Endothelial cell of hepatic sinusoid (primary cell): ENCODE measurements around the gene HOXB2.

Source experiments
- in situ Hi-C: cut with HindIII; loops from 2 replicates; pipeline ENCODE4 v1.10.0; 2017; ENCODE audit warnings: low sequenced_read_pairs

The HOXB2 gene

DNA sequence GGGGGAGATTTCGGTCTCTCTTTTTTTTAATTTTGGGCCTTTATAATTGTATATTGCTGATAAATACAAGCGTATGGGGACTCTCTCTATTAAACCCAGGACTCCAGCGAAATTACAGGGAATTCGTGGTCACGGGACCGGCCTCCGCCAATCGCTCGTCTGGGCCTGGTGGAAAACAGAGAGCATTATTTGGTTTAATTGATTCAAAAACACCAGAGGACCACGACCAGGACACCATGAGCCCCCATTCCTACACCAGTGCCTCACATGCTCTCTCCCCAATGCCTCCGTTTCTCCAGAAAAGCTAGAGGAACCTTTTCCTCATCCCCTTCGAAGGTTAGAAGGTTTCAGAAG is at the start of gene HOXB2:
TSS of gene HOXB2 (minus strand) at position 88 of the 354 bp plus-strand sequence. CDS start 198 bp downstream, outside the sequence.
- in situ Hi-C loops = no loop called here

DNA sequence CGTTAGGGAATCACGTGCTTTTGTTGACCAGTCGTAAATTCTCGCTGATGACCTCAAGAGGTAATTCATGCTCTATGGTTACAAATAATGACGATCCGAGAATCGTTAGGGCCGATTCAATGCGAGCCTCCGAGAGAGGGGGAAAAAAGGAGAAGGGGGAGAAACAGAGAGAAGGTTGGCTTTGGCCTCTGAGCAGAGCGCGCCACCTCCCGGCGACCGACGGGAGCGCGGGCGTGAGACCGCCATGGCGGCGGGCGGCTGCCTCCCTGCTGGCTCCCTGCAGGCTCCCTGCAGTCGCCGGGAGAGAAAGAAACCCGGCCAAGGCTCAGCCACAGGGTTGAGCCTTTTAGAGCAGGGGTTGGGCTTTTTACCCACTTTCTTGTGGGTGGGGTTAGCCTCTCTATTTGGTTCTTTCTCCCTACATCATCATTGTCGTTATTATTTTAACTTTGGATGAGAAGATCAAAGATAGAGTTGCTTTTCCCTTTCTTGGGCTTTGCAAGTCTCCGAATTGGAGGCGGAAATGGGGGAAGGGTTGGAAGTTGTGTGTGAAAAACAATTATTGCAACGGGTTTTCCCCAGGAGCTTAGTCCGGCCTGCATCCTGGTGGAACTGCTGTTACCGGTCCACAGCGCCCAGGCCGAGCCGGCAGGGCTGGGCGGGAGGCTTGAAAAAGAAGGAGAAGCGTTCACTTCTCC is 49.1 kb upstream of the HOXB2 start:
- in situ Hi-C loops = no loop called here

DNA sequence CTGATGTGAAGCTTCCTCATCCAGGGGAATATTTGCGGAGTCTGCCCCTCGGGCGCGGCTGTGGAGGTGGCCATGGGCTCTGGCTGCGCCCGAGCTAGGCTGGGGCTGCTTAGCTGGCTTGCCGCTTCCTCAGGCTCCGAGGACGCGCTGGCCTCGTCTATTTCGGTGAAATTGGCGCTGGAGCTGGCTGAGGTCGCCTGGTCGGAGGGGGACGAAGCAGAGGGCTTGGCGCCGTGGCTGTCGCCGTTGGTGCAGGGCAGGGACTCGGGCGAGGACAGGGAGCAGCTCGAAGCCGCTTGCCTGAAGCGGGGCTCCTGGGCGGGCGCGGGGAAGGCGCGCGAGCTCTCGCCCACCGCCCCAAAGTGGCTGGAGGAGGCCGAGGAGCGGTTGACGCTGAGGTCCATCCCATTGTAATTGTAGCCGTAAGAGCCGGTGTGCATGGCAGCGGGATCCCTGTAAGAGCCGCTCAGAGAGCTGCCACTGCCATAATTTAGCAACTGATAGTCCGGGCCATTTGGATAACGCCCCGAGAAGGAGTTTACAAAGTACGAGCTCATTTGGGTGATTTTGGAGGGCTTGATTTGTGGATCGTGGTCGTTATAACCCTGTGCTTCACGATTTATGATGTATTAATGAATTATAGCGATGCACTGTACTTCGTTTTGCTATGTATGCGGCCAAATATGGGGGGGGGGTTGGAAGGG is 48.4 kb upstream of the HOXB2 start, which contains the start of gene HOXB5:
TSS of gene HOXB5 (minus strand) at position 654 of the 704 bp plus-strand sequence. CDS start at position 557, 97 bp downstream.
- in situ Hi-C loops = no loop called here

DNA sequence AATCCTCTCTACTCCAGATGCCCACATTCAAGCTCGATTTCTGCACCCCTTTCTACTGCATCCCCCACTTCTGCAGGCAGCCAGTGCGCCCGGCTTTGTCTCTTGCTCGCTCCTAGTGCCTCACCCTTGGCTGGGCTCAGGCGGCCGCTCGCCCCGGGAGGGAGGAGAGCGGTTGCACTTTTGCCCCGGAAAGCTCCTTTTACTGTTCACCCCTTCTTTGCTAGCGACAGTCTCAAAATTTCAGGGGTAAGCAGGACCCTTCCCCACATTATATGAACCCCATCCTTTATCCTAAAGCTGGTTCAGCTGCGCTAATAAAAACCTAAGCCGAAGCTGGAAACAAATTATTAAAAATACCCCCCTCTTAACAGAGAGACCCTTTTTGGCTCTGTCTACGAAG is 47.7 kb upstream of the HOXB2 start:
- in situ Hi-C loops = no loop called here

DNA sequence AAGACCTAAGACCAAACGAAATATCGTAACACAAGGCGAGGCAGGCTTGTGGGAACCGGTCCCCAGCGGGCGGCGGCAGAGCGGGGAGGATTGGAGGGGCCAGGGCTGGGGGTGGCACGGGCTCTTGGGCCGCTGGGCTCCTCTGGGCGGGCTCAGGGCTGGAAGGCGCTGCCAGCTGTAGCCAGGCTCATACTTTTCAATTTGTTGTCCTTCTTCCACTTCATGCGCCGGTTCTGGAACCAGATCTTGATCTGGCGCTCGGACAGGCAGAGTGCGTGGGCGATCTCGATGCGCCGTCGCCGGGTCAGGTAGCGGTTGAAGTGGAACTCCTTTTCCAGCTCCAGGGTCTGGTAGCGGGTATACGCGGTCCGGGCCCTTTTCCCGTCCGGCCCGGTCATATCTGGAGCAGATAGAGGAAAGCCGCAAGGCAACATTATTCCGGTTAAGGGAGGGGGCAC is 47.2 kb upstream of the HOXB2 start:
- in situ Hi-C loops = no loop called here

DNA sequence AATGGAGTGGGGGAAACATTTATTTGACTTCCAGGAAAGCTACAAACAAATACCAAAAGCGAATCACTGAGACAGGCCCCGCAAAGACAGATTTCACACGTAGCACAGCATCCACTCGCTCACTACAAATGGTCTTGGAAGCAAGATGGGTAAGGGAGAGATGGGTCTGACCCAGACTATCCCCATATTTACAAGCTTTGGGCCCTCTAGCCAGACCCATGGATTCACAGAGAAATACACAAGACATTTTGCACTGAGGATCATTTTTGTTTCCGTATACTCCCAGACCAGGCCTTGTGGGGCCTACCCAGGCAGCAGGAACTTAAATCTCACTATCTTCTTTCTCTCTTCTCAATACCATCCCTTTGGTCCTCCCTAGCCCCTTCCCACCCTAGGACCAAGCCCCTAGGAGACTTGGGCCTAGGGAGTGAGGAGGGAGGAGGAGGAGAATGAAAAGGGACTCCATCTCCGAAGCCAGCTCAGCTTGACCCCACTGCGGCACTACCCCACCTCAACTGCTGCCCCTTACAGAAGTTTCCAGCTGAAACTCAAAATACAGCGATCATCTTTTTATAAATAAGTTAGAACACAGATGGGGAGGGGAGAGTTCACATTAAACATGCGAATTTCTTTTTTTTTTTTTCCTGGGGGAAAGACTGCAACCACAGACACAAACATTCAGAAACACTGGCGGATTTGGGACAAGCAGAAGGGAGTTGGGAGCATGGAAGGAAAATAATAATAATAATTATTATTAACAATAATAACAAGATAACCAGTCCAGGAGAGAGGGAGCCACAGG is 46.5 kb upstream of the HOXB2 start:
- in situ Hi-C loops = no loop called here

DNA sequence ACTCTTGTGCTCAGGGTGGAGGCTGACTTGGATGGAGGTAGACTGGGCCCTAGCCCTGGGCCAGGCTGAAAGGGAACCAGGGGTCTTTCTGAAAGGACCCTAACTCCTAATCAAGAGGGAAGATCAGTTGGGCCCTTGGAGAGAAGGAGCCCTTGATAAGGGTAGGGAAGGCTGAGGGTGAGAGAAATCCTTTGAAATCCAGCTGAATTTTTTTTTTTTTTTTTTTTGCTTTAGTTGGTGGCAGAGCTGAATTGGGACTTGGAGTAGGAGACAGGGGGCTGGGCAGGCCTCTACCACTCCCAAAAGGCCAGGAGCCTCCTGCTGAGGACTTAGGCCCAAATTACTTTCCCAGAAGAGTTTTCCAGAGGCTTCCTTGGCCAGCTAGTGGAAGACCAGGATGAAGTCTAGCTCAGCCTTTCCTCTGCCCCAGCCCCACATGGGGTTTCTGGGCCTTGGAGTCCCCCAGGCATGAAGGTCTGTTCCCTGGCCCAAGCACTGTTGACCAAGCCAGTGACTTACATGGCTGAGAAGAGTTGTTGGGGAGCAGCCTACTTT is 45.8 kb upstream of the HOXB2 start:
- in situ Hi-C loops = no loop called here

DNA sequence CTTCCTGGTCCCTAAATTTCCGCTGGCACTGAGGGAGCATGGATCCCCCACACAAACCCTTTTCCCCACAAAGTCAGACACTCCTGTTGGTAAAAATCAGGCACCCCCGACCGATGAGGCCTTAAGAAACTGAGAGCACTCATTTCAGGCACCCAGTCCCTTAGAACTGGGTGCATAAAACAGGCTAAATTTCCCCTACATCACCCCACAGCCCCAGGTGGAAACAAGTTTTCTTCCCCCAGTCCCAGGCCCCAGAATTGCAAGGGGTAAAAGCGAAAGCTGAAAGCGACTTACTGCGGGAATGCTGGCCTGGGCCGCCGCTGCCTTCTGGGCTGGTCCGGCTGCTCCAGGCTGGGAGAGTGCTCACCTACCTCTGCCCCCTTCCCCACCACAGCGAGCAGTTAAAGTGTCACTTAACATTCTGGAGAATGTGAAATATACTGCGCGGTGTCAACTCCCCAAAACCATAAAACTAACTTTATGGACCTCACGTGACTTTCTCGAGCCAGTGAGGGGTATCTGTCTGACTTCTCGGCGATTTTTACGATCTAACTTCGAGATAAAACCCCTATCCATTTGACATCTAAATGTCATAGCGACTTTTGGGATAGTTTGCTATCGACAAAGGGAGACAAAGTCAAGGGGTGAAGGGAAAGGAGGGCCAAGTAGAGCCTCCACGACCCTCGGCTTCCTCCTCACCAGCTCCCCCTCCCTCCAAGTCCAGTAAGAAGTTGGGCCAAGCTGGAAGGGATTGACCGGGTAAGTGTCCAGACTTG is 45.1 kb upstream of the HOXB2 start, which contains the start of gene HOXB3:
TSS of gene HOXB3 (minus strand) at position 411 of the 776 bp plus-strand sequence. CDS start 37,767 bp downstream, outside the sequence.
- in situ Hi-C loops = no loop called here

DNA sequence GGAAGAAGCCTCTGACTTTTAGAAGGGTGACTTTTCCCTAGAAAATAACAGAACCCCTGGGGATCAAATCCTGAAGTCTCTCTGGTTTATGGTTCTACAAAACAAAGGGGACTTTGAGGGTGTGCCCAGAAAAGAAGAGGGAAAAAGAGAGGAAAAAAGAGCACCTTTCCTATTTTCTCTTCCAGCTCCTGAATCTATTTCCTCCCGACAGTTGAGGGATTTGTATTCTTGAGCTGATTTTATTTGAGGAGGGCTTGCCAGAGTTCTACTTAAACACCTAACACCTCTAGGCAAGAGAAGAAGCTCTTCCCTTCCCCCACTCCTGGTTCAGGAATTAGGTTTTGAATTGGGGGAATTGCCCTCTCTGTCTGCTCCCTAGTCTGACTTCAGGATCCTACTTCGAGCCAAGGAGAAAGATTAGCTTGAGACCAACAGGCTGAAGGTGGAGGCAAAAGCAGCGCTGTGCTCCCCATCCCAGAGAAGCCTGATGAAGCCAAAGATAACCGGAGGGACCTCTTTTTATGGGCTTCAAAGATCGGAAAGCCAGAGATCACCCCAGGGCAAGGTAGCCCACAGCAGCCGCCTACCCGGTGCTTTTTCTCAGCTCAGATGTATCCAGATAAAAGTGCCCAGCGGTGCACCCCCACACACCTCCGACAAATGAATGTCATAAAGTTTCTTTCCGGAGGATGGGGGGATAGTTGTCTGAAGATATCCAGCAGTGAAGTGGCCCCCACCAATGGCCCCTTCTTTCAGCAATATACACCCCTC is 44.3 kb upstream of the HOXB2 start:
- in situ Hi-C loops = no loop called here

DNA sequence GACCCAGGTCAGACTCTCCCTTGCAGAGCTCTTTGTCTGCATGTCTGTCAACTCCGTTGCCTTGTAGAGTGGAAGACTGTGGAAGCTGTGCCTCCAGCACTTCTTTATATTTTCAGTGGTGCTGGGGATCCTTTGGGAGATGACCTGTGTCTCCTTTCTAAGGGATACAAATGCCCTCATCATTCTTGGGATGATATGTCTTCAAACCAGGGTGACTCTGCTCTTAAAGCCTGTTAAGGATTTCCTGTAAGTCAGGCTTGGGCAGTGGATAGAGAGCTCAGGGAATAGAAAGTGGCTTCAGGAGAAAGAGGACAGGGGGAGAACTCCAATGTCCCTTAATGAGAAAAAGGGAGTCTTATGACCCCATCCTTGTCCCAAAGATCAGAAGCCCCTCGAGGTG is 43.6 kb upstream of the HOXB2 start:
- in situ Hi-C loops = no loop called here

DNA sequence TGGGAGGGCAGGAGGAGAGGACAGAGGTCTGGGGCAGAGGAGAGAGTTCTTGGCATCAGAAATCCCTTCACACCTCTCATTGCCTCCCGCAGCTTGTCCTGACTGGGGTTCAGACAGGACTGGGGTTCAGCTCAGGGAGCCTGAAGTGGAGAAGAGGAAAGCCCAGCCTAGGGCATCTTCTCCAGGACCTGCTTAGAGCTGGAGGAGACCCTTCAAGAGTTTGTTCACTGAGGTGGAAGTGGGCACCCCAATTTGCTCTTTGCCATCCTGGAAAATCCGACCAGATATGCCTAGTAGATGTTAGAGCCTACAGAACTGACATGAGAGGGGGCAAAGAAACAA is 43.1 kb upstream of the HOXB2 start:
- in situ Hi-C loops = no loop called here

DNA sequence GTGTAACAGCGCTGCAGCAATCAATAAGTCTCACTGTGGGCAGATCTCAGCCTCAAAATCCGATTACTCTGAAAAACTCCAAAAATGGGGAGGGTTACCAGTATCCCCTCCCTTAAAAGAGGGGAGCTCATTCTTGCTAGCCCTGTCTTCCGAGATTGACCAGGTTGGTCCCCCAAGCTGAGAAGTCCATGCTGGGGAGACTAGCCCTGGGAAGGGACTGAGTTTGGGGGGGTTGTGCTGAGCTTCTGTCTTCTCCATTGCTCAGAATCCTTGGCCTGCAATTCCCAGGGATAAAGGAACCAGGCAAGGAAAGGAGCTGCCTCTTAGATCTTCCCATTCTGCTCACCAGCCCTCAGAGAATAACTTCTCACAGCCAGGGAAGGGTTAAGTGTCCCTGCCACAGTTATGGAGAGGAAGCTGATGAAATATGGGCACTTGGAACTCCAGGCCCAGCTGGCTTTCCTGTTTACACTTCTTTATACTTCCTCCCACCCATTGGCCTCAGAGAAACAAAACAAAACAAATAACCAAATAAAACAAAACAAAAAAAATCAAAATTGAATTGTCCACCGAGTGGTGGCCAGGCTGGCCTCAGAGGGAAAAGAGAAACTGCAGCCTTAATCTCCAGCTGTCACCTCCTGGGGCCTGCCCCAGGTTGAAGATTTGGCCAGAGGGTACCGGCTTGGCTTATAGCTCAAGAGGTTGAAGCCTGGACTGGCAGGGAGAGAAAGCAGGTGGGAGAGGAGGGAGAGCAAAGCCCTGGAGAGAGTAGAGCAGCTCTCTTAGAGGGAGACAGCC is 42.6 kb upstream of the HOXB2 start:
- in situ Hi-C loops = no loop called here

DNA sequence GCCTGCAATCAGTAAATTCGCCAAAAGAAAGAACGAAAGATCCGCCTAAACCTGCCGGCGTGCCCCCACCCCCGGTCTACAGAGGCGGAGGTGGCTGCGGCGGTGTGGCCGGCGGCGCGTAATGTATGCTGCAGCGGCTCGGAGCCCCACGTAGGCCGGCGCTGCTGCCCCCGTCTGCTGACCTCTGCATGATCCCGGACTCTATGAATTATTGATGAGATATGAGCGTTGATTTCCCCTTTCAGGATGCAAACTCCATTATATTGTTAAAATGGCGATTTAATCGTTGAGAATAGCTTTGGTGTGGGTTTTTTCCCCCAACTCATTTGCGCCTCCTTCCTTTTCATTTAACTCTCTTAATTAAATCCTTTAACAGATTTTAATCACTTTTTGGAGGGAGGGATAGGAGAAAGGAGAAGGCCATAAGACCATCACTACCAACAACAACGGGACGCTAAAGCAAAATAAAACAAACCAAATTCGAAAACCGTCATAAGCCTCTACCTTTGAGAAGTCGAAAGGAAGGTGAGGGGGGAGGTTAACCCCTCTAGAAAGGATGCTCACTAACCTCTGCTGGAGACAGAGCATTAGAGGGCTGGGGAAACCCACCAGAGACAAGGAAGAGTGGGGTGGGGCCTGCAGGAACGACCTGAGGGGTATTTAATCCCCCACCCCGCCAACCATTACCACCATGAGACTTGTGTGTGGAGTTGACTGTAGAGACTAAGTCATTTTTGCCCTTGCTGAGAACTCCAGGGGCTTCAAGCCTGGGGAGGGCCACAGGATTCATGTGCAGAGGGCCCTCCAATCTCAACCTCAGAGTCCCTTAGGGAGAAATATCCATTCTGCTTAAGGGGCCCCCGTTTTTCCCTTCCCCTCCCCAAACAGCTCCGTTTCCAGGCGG is 41.7 kb upstream of the HOXB2 start:
- in situ Hi-C loops = no loop called here

DNA sequence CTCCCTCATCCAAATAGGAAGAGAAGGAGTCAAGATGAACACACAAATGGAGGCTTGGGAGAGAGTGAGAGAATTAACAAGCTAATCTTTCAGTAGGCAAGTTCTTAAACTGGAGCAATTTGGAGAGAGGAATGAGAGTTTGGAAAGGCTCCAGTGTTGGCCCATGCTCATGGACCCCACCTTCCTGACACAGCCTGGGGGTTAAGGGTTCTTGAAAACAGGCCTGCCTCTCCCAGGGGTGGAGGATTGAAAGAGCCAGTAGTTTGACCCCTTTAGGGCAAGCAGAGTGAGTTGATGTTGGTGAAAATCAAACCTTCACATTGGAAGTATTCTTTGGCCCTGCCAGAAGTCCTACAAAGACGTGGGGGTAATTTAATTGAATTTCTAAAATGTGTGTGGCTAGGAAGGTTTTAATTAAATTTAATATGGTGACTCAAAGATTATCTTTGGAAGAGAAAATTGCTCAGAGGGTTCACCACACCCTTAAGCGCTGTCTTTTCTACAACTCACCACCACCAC is 39.4 kb upstream of the HOXB2 start:
- in situ Hi-C loops = no loop called here

DNA sequence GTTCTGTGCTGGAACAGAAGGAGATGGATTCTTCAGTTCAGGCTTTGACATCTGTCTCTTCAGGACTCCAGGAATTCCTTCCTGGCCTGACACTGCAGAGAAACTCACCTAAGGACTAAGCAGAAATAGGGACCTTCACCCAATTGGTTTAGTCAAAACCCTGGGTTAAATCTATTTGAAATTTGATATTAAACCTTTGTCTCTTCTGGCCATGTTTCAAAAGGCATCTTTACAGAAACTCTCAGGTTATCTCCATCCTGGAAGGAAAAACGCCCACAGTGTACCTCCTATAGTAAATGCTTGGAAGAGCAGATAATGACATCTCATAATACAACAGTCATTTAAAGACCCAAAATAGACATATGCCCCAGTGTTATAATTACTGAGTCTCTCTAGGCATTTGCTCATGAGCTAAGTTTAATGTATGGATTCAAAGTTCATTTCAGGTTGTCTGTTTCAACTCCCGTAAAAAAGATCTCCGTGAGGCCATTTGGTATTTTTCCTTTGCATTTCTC is 38.9 kb upstream of the HOXB2 start:
- in situ Hi-C loops = no loop called here

DNA sequence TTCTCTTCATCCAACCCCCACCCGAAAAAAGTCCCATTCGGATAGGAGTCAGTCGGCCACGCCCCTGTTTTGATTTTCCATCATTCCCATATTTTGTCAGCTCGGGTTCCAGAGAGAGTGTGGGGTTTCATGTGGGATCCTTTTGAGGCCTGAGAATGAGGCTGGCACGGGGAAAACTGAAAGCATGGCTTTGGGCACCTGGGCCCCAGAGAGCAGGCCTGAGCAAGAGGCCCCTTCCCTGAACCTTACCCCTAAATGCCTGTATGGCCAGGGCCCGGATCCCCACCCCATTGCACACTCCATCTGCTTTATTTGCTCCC is 37.8 kb upstream of the HOXB2 start:
- in situ Hi-C loops = no loop called here

DNA sequence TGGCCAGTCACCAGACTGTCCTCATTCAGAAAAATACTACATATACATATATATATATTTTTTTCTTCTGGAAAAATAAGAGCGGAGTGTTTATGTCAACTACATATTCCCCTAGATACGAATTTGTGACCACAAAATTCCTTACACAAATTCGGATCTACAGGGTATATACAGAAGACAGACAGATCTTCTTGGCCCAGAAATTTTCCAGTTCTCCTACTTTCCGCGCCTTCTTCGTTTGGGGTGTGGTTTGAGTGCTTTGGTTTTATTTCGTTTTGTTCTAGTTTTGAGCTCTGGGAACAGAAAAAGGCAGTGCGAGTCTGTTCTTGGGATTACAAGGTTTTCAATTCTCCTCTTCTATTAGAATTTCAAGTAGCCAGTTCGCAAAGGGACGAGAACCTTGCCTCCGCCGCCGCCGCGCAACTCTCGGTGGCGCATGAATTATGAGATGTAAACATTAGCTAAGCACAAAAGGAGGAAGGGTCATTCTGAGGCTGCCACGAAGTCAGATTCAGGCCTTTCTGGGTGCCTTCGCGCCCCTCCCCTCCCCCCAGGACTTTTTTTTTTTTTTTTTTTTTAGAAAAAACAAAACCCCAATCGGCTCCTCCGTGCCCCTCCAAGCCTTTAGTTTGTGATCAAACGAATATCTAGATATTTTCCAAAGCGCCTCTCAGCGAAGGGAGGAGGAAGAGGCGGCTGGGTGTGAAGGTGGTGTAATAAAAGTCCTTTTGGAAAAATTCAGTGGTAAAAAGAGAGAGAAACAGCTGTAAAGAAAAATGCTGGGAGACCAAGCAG is 35.0 kb upstream of the HOXB2 start:
- in situ Hi-C loops = no loop called here
